ENCODE measurements around the gene HOXA6.

Gene HOXA6

DNA sequence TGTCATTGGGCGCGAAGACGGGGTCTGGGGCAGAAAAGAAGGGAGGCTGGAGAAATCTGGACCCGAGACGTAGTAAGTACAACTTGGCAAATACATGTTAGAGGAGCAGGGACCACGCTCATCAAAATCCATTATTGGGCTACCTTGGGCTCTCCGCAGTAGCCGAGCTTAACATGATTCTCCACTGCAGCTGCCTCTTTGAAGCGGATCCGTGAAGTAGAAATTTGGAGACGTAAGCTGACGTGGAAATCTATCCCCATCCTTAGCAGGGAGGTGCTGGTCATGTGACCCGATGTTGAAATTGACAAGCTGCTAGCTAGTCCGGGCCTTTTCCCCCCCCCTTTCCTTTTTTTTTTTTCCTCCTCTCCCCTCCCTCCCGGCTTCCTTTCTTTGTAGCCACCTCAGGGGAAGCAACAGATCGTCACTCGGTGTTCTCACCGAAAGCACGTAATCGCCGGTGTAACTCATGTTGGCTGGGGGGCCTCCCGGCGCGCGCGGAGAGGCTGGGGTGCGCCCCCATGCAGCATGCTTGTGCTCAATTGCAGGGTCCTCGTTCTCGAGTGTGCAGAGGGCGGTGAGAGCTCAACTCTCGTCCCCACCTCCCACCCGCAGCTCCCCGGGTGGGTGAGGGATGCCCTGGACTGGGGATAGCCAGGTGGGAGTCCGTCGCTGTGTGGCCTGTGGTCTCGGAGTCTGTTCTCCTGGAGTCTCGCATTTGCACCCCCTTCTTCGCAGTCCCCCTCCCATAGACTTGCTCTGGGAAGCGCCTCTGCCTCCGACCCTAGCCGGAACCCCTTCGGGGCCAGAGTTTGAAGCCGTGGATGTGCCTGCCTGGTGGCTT, 37.7 kb upstream of the HOXA6 start, which contains the start of gene HOXA11:
Gene HOXA11 (minus strand): TSS at position 220 of the 841 bp plus-strand sequence. CDS start 88 bp downstream, at position 132.
- DNase-seq (ENCODE audit: low read depth in 2 of 2), result peak; percentile 85 to 86

DNA sequence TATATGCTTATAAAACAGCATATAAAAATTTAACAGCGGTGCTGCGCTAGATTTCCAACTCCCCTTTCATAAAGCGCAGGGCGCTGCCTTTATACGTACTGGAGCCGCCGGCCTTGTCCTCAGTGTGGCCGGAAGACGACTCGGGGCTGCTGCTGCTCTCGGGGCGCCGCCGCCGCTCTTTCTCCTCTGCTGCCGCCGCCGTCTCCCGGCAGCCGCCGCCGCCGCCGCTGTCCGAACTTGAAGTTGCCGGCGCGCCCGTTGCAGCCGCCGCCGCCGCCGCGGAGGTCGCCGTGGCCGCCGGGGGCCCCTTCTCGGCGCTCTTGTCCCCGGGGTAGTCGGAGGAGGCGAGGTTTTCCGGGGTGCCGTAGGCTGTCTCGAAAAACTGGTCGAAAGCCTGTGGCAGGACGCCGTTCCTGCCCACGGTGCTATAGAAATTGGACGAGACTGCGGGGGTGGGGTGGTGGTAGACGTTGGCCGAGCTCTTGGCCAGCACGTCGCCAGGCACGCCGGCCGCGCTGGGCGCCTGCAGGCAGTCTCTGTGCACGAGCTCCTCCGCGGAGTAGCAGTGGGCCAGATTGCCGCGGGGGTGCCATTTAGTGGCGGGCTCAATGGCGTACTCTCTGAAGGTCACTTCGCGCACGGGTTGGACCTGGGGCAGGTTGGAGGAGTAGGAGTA, 36.9 kb upstream of the HOXA6 start:
- DNase-seq (ENCODE audit: low read depth in 2 of 2), result no peak

DNA sequence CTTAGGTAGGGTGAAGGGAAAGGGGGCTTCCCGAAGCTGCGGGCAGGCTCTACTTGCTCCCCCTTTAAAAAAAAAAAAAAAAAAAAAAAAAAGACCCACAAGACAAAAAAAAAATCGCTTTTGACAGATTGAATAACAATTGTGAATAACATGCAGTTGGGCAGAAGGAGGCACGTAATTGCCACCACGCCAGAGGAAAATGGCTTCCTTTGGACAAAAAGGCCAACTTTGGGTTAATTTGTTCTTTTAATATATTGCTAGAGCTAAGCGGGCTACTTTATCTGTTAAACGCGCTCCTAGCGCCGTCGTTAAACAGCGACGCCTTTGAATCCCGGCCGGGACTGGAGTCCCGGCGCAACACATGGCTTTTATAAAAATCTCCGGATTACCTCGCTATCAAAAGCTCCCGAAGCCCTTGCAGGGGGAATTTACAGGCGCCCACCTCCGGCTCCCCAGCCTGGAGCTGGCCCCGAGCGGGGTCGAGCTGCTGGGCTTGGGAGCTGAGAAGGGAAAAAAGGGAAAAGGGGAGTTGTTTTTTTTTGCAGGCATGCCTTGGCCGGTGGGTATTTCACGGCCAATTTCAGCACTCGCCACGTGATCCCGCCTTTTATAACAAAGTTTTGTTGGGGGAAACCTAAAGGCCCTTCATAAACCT, 36.2 kb upstream of the HOXA6 start:
- no peak for DNase-seq (ENCODE audit: low read depth in 2 of 2)

DNA sequence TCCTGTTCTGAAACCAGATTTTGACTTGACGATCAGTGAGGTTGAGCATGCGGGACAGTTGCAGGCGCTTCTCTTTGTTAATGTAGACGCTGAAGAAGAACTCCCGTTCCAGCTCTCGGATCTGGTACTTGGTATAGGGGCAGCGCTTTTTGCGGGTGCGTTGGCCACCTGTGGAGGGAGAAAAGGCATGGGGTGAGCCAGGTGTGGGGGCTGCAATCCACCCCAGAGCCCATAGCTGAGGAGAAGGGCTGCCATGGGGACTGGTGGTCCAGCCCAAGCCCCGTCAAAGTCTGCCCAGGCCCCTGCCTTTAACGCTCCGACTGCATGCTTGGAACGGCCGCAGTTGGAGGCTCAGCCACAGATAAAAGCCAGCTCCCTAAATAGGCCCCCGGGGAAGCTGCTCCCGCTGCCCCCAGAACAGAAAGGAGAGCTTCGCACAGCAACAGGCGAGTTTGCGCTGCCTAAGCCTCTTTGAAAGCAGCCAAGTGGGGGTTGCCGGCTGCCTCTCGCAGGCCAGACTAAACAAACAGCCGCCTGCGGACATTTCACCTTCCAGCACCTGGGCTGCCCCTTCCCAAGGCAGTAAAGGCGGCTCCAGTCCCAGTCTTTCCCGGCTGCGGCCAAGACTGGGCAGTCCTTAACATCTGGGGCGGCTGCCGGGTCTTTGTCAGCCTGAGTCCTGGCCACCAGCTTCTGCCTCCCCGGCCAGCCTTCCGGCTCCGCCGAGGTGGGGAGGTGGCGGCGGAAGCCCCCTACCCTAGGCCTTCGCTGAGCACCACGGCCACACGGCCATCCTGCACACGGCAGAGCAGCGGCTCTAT, 35.5 kb upstream of the HOXA6 start:
- DNase-seq (ENCODE audit: low read depth in 2 of 2), result no peak

DNA sequence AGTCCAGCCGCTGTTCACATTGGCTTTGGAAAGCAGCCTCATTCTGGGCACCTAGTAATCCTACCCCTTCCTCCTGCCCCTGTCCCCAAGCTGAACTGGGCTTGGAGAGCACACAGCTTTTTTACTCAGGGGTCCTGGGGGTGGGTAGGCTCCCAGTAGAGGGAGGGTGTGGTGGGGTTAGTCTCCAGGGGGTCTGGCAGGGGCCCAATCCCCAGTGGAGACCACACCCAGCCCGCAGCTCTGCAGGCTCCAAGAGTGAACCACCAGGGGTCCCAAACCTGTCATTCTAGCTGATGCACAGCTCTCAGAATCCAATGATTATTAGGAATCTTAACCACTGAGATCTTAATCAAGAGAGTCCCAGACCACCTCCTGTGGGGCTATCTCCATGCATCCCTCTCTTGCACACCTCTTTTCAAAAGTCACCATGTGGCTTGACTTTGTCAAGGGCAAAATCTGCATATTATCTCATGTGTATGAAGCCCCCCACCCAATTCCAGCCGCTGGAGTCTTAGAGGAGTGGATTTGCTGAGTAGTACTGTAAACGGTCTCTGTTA, 34.8 kb upstream of the HOXA6 start:
- DNase-seq (ENCODE audit: low read depth in 2 of 2), result no peak

DNA sequence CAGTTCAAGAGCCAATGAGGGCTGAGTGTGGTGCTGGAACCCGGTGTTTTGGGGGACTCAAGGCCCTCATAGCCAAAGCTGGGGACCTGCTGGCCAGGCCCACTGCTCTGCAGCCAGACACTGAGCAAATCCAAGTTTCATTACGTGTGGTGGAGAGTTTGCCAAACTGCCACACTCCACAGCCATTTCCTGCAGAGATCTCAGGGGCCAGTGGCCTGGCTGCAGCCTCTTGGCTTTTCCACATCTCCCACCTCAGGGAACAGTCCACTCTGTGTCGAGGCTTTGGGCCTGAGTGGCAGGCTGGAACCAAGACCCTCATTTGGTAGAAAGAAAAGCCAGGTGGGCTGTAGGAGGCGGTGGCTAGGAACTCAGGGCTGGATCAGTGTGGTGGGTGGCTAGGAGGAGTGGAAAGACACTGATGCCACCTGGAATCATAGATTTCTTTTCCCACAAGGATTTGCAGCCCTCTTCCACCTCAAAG, 34.3 kb upstream of the HOXA6 start:
- no peak for DNase-seq (ENCODE audit: low read depth in 2 of 2)

DNA sequence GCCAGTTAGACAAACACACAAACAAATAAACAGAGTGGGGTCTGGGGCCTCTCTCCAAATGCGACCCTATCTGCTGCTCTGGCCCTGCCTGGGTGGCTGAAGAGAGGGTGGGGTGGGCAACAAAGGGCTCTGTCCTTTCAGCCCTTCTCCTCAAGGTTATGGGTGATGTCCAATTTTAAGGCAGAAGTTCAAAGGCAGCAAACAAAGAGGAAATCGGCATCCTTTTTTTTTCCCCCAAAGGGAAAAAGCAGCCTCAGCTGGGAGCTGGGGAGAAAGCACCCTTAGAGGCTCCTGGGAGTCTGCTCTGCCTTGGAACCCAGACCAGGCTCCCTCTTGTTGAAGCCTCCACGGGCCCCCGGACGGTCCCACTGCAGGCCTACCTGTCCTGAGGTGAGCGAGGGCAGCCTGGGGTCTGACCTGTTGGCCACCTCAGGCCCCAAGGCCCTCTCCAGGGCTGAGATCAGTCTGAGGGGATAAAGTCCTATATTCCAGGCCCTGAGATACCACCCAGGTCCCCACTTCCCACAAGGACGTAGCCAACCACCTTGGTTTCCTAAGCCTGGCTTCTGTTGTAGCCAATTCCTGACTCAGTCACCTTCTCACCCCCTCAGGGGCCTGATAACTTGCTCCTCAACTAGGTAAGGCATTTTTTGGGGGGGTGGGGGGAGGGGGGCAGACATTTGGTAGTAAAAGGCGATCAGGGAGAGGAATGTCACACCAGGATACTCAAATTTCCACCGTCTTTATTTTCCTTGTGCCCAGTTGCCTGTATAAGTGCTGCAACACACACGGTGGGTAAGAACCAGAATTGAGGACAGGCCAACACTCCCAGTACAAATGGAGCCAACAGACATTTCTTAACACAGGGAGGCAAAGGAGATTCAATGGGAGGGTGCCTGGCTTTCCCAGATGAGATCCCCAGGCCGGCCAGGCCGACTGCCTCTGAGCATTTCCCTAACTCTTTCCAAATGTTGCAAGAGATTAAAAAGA, 33.2 kb upstream of the HOXA6 start:
- no peak for DNase-seq (ENCODE audit: low read depth in 2 of 2)

DNA sequence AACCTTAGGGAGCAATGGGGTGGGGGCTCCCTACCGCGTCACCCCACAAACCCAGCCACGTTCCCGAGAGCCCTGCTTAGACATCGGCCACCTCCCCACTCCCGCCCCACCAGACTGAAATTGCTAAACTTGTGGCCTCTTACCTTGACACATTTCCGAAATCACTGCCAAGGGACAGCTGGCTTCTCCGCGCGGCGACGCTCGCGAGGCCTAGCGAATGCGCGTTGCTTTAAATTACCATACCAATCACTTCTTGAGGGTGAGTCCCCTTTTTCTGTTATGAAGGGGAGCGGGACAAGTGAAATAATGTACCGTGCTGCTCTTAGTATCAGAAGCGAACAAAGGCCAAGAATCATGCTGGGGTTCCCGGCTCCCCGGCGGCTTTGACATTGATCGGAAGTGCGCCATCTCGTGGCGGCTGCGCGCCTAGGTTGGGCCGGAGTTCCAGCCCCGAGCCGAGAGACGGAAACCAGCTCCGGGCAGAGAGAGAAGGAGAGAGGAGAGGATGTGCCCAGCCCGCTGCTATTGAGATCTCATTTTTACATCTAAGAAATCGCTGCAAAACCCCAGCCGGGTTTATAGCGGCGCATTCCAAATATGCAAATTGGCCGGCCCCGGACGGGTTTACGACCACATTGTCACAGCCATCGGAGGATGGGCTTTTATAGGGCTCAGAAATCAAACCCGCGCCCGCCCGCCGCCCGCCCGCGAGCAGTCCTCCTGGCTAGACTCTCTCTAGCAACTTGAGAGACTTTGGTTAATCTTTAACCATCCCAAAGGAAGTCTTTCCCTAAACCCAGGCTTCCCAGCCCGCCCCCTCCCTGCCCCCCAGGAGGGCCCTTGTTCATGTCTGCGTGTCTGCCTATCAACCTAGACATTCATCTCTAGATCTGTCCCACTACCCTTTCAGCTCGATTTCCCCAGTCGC, 32.2 kb upstream of the HOXA6 start:
- peak; percentile 82 to 83 for DNase-seq (ENCODE audit: low read depth in 2 of 2)

DNA sequence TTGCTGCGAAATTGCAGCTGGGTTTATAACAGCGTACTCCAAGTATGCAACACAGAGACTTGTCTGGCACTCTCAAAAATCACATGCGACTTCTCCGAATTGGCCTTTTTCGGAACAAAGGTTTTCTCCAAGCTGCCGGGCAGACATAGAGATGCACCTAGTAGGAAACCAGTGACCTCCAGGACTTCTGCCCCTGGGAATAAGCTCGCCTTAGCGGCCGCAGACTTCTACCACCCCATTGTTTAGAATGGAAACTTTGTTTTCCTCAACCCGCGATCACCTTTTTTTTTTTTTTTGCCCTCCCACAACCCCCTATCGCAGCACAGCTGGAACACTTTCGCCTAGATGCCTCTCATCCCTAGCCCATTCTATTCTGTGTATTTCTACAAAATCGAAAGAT, 31.5 kb upstream of the HOXA6 start:
- DNase-seq (ENCODE audit: low read depth in 2 of 2), result no peak

DNA sequence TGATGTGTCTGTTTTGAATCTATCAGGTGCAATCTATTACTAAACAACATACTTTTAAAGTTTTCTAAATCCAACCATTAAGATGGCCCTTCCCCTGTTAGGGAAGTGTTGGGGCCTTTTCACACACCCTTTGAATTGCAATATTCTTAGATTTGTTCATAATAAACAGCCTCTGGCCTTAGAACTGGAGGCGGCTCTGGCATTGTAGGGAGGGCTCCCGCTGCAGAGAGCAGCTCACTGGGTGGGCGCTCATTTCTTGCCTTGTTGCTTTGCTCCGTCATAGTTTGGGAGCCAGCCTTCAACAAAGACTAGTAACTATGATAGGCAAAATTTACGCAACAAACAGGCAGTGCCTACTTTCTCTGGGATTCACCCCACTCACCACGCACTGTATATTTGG, 30.8 kb upstream of the HOXA6 start:
- no peak for DNase-seq (ENCODE audit: low read depth in 2 of 2)

DNA sequence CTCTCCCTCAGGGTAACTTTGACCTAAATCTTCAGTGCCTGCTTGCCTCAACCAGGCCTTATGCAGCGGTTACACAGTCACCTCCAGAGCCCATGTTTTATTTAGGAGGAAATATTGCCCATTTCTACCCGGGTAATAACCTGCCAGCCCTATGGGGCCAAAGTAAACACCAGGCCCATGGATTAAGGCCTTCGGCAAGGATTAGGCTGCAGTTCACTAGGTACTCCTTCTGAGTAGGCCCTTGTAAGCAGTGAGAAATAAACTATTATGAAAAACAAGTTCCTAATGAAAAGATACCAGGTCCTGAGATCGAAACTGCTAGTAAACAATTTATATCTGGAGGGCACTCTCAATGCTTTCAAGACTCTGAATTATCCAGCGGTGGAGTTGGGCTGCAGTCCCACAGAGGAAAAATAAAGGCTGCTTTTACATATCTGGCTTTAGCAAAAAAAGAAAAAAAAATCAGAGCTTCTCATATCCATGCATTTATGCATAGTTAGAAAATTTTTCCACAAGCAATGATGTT, 30.3 kb upstream of the HOXA6 start:
- no peak for DNase-seq (ENCODE audit: low read depth in 2 of 2)

DNA sequence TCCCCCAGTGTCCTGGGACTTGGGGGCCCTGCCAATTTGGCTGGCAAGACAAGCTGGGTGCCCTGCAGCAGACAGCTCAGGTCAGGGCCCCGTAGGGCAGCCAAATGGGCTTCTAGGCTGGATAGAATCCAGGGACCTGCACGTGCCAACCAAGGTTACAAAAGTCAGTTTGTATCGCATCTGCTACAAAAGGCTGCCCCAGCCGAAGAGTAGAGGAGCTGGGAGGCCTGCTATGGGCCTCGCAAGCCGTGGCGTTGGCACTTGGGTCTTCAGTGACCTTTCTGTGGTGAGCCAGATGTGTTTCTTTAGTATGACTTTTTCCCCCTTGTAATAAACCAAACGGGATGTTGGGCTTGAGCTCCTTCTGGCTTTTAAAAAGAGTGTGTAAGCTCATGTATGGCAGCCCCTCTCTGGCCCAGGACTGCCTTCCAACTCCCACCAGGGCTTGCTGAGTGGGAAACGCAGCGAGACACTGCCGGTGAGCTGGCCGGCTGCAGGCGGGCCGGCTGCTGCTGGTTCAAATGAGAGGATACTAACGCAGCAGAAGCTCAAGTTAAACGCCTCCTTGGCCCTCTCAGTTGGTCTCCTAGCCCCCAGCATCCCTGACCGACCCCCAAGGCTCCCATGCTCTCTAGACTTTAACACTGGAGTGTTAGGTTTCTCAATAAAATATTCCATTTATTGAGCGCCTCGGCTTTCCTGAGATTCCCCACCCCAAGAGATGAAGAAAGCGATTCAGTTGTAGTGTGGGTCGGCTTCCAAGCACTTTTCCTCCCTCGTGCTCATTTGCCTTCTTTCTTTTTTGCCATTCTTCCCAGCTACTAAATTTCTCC, 29.6 kb upstream of the HOXA6 start:
- no peak for DNase-seq (ENCODE audit: low read depth in 2 of 2)

DNA sequence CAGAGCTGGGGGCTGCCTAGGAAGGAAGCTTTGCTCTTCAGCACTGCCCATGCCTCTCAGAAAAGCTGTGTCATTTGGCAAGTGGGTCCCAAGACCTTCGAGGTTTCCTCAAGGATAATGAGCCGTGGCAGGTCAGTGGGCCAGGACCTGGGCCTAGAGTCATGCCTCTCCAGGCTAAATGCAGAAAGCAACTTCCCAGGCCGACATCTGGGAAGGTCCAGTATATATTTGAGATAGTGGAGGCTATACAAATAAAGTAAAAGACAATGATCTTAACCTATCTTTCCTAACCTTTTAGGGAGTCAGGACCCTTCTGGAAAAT, 28.9 kb upstream of the HOXA6 start:
- no peak for DNase-seq (ENCODE audit: low read depth in 2 of 2)

DNA sequence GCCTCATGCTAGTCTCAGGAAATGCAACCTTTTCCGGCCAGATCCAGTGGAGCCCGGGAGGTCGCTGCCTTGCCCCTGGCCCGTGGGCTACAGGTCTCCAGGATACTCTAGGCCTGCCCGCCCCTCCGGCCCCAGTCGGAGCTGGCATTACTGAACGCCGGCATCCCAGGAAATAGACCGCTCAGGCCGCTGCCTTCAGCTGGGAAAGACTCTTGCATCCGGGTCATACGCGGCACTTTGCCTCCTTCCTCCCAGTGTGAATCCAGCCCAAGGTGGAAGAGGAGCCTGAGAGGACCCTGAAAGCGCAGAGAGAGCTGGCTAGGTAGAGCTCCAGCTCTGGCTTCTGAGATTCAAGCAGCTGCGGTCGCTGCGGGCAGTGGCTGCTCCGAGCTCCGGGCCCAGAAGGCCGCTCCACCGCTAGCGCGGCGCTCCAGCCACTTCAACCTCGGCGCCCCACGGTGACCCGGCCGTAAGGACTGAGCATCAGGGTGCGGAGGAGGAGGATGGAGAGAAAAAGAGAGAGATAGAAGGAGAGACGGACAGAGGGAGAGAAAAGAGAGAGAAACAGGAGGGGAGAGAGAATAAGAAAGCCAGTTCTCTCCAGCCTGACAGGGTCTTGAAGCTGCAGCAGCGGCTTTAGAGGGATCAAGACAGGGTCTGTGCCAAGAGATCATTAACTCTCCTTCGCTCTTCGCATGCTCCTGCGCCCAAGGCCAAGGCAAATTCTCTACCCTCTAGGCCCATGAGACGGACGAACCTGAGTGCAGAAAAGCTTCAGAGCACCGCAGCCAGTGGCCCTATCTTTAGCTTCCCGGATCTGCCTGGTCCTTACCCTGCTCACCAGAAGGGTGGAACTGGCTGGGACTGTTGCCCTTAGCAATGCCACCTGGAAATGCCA, 28.3 kb upstream of the HOXA6 start:
- DNase-seq (ENCODE audit: low read depth in 2 of 2), result no peak

DNA sequence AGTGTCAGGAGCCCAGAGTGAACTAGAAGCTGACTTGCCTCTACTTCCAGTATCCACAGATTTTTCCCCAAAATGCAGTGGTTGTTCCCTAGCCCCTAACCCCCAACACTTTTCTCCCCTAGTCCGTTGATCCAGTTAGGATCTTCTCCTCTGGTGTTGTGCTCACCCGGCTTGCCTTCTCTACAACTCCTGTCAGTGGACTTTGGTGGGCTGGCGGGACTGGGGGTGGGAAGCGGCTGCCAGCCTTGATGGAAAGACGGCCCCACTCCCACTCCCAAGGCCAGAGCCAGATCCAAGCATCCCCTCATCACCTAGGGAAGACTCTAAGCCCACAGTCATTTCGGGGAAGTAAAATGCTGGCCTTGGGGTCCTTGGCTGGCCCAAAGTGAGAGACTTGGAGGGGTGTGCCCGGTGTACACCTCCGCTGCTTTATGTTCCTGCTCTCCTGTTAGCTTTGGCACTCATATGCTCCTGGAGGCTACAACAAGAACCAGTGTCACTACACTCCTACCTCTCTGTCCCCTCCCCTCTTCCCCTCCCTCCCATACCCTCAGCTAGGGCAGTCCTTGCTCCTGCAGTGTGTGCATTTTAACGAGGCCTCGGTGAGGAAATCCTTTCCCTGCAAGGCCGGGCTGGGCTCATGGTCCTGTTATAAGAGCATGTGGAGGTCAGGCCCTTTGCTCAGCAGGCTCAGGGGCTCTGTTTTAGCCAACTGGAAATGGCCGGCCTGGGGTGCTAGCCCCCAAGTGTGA, 27.5 kb upstream of the HOXA6 start:
- DNase-seq (ENCODE audit: low read depth in 2 of 2), result no peak

Measured in fibroblast of skin of left quadriceps (primary cell).